ENCODE measurements around the gene ITM2B.

ITM2B gene

DNA sequence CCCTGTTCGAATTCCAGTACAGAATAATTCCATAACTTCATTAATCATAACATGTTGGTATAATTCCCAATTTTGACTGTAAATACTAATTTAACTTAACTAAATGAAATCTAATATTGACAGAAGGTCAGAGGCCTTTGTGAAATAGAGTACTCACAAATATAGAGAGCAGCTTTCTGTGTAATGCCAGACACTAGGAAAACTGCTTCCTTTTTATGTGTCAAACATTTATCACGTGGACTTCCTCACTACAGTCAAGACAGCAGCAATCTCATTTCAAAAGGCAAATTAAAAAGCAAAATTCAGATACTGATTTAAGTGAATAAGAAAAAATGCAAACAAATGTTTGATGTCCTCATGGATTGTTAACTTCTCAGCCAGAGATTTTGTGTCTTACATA, 13.1 kb downstream of the ITM2B start:
- Histone ChIP-seq H3K4me2 (ENCODE audit: low read depth, low read length, poor library complexity, severe bottlenecking) (no peak overlapping the region), H3K9ac (ENCODE audit: low read length) (no peak overlapping the region), H3K9me3 (ENCODE audit: insufficient read depth, low read length) (no peaks in the 10 kb centered on the region), H3K27me3 (ENCODE audit: low read length) (no peaks in the 10 kb centered on the region), H2AFZ (ENCODE audit: low read depth, low read length, severe bottlenecking) (no peak overlapping the region), H3K4me3 (ENCODE audit: insufficient read depth, low read length, poor library complexity, severe bottlenecking) (no peak overlapping the region), H3K9me2 (replicated peaks; ENCODE audit: insufficient read depth, low read length) (no peaks in the 10 kb centered on the region), H3K79me2 (ENCODE audit: insufficient read depth, low read length) (peaks cover 8% of the 10 kb centered on the region; the same call in 1 of the 2 replicates), H3K27ac (ENCODE audit: low read depth, low read length) (no peak overlapping the region), H3K36me3 (ENCODE audit: low read length) (no peaks in the 10 kb centered on the region), H3F3A (ENCODE audit: insufficient read depth) (0 out of 2 replicates have a peak, but pooled peaks cover 4% of the 10 kb centered on the region), H4K20me1 (ENCODE audit: low read depth, low read length) (no peaks in the 10 kb centered on the region)
- no peak for TF ChIP-seq EZH2phosphoT487 (conservative IDR thresholded peaks at IDR 0.05; ENCODE audit: low read length)
- TF ChIP-seq, protein P1, sequence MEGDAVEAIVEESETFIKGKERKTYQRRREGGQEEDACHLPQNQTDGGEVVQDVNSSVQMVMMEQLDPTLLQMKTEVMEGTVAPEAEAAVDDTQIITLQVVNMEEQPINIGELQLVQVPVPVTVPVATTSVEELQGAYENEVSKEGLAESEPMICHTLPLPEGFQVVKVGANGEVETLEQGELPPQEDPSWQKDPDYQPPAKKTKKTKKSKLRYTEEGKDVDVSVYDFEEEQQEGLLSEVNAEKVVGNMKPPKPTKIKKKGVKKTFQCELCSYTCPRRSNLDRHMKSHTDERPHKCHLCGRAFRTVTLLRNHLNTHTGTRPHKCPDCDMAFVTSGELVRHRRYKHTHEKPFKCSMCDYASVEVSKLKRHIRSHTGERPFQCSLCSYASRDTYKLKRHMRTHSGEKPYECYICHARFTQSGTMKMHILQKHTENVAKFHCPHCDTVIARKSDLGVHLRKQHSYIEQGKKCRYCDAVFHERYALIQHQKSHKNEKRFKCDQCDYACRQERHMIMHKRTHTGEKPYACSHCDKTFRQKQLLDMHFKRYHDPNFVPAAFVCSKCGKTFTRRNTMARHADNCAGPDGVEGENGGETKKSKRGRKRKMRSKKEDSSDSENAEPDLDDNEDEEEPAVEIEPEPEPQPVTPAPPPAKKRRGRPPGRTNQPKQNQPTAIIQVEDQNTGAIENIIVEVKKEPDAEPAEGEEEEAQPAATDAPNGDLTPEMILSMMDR (IDR thresholded peaks at IDR 0.05; ENCODE audit: insufficient read depth, low read length, poor library complexity, severe bottlenecking), result no peak

GRCh38 chr13:48249018-48249417, 16.0 kb downstream of the ITM2B start:
- Histone ChIP-seq H3K9me3 (ENCODE audit: insufficient read depth, low read length) (no peaks in the 10 kb centered on the region), H2AFZ (ENCODE audit: low read depth, low read length, severe bottlenecking) (no peak overlapping the region), H3F3A (ENCODE audit: insufficient read depth) (no peaks in the 10 kb centered on the region), H4K20me1 (ENCODE audit: low read depth, low read length) (no peaks in the 10 kb centered on the region), H3K36me3 (ENCODE audit: low read length) (0 out of 2 replicates have a peak, but pooled peaks cover 3% of the 10 kb centered on the region), H3K27ac (ENCODE audit: low read depth, low read length) (no peak overlapping the region), H3K27me3 (ENCODE audit: low read length) (no peaks in the 10 kb centered on the region), H3K79me2 (ENCODE audit: insufficient read depth, low read length) (peaks cover 9% of the 10 kb centered on the region; the same call in 1 of the 2 replicates), H3K4me2 (ENCODE audit: low read depth, low read length, poor library complexity, severe bottlenecking) (no peak overlapping the region), H3K9ac (ENCODE audit: low read length) (no peak overlapping the region), H3K9me2 (replicated peaks; ENCODE audit: insufficient read depth, low read length) (no peaks in the 10 kb centered on the region), H3K4me3 (ENCODE audit: insufficient read depth, low read length, poor library complexity, severe bottlenecking) (no peak overlapping the region)
- TF ChIP-seq EZH2phosphoT487 (conservative IDR thresholded peaks at IDR 0.05; ENCODE audit: low read length), result no peak
- TF ChIP-seq, protein P1 (IDR thresholded peaks at IDR 0.05; ENCODE audit: insufficient read depth, low read length, poor library complexity, severe bottlenecking), result no peak

DNA sequence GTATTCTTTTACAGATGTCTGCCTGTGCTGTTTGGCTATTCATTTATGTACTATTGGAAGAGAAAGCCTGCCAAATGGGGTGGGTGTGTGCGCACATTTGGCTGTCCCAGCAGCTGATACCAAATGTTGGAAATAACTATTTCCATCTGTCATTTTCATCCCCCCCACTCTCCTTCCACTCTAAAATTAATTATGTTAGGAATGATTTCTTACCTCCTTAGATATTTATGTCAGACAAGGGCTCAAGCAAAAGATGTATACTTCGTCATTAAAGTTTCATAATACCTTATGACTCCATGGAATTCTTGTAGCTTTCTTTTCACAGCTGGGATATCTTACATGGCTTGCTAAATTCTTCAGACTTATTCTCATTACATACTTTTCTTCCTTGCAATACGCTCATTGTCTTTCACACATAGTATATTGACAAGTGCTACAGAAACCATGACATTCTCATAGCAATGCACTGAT, 18.6 kb downstream of the ITM2B start:
- no peak overlapping the region for H3K4me2 ChIP-seq (ENCODE audit: low read depth, low read length, poor library complexity, severe bottlenecking)
- no peak overlapping the region for H3K27ac ChIP-seq (ENCODE audit: low read depth, low read length)
- peaks cover 9% of the 10 kb centered on the region; the same call in 1 of the 2 replicates for H3K36me3 ChIP-seq (ENCODE audit: low read length)
- H3K27me3 ChIP-seq (ENCODE audit: low read length), result no peaks in the 10 kb centered on the region
- no peak overlapping the region for H2AFZ ChIP-seq (ENCODE audit: low read depth, low read length, severe bottlenecking)
- no peaks in the 10 kb centered on the region for H3K9me2 ChIP-seq (replicated peaks; ENCODE audit: insufficient read depth, low read length)
- H4K20me1 ChIP-seq (ENCODE audit: low read depth, low read length), result no peaks in the 10 kb centered on the region
- H3F3A ChIP-seq (ENCODE audit: insufficient read depth), result no peaks in the 10 kb centered on the region
- no peaks in the 10 kb centered on the region for H3K9me3 ChIP-seq (ENCODE audit: insufficient read depth, low read length)
- H3K79me2 ChIP-seq (ENCODE audit: insufficient read depth, low read length), result 0 out of 2 replicates have a peak, but pooled peaks cover 3% of the 10 kb centered on the region
- TF ChIP-seq, protein P1 (IDR thresholded peaks at IDR 0.05; ENCODE audit: insufficient read depth, low read length, poor library complexity, severe bottlenecking), result no peak
- no peak for TF ChIP-seq EZH2phosphoT487 (conservative IDR thresholded peaks at IDR 0.05; ENCODE audit: low read length)
- no peak overlapping the region for H3K9ac ChIP-seq (ENCODE audit: low read length)
- H3K4me3 ChIP-seq (ENCODE audit: insufficient read depth, low read length, poor library complexity, severe bottlenecking), result no peak overlapping the region

All from SU-DHL-6 (cell line).